GM23248 (cell line): ENCODE results near the gene SUPT3H.

Experiments used
- EZH2 ChIP-seq: fragments of 200-600 bp; sonication (generic); IDR thresholded peaks from 2 replicates; pipeline ENCODE4 v1.6.1; 2018; ENCODE audit warnings: antibody characterized with exemption, mild to moderate bottlenecking; ENCODE audit not compliant: insufficient read depth, poor library complexity, severe bottlenecking
- EZH2phosphoT487 ChIP-seq: fragments of 200-600 bp; sonication (generic); IDR thresholded peaks from 2 replicates; pipeline ENCODE4 v1.6.1; 2018; ENCODE audit warnings: antibody characterized with exemption, moderate library complexity, mild to moderate bottlenecking, low read depth; ENCODE audit not compliant: insufficient read depth

DNA sequence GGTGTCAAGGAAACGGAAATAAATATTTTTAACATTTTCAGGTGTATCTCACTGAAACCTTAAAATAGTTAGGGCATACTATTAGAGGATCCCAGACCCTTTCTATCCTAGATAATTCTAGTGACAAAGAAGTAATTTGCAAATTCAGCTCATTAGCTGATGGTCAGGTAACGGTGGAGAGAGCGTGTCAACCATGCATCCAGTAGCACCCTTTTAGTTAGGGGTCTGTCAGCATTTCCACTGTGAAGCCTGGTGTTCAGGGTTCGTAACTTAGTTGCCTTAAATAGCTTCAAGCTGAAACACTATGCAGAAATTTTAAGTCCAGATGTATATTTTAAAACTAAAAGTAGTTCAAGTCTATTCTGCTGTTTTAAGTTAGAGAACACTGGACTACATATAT, 48.5 kb upstream of the SUPT3H start:
- TF ChIP-seq EZH2phosphoT487 = no peak
- TF ChIP-seq EZH2 = no peak
